Suprapubic skin (tissue), 4 donors: ENCODE results near the gene FXYD3.

Experiments used
- CTCF ChIP-seq, 2 donors: fragments of 200-600 bp in 1 of 2; fragments of 450-650 bp in 1 of 2; sonication (generic) in 1 of 2; IDR thresholded peaks; one replicate each; pipeline ENCODE4 v1.5.1; 2016 to 2019; ENCODE audit warnings: antibody characterized with exemption in 2 of 2, mild to moderate bottlenecking in 1 of 2, moderate library complexity in 1 of 2
- EP300 ChIP-seq: sonication (generic); formaldehyde crosslinking; IDR thresholded peaks from one replicate; pipeline ENCODE4 v1.6.1; 2017; ENCODE audit warnings: antibody characterized with exemption
- POLR2AphosphoS5 ChIP-seq, 3 donors: sonication (generic); formaldehyde crosslinking; IDR thresholded peaks; one replicate each; pipeline ENCODE4 v1.6.1; 2017; ENCODE audit warnings: antibody characterized with exemption in 3 of 3

GRCh38 chr19:35161434-35161743, 45.8 kb downstream of the FXYD3 start:
- TF ChIP-seq CTCF (IDR thresholded peaks at IDR 0.05) (no peak), EP300 (no peak), POLR2AphosphoS5 (IDR thresholded peaks at IDR 0.05) (no peak)
